Suppressor macrophage (primary cell): Measurements from ENCODE around the gene APLP2.
A peak's percentile ranks its signal among the peaks of the same experiment; 100 is the strongest.
"Not testable (repeated sequence)": the region's sequence is repeated elsewhere in the genome, so short reads cannot be mapped to it uniquely, and the experiment has no call there.

Source experiments
- DNase-seq, 4 experiments: peaks; one replicate each; pipeline ENCODE4 v3.0.0-alpha.2; 2020 to 2022

The APLP2 gene

DNA sequence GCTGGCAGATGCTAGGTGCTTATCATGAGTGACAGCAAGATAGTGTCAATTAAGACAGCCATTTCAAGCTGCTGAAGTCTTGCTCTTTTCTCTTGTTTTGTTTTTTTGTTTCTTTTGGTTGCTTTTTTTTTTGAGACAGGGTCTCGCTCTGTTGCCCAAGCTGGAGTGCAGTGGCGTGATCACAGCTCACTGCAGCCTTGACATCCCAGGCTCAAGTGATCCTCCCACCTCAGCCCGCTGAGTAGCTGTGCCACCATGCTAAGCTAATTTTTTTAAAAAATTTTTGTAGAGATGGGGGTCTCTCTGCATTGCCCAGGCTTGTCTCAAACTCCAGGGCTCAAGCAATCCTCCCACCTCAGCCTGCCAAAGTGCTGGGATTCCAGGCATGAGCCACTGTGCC lies 102.3 kb downstream of the APLP2 start:
- not testable (repeated sequence) for DNase-seq

DNA sequence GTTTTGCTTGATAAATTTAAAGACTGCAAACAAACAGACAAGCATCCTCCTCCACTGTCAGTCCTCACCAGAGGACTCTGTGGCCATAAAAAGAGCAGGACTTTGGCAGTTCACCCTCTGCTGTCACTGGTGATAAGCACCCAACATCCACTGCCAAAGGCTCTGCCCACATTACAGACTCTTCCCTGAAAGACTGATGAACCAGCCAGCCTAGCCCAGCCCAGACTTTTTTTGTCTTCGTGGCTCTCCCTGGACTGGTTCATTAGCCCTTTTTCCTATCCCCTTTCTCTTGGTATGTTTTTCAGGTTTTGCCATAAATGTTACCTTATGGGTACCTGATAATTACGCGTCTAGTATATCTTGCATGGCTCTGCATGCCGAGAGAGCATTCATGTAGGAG lies 104.9 kb downstream of the APLP2 start:
- no peak for DNase-seq

DNA sequence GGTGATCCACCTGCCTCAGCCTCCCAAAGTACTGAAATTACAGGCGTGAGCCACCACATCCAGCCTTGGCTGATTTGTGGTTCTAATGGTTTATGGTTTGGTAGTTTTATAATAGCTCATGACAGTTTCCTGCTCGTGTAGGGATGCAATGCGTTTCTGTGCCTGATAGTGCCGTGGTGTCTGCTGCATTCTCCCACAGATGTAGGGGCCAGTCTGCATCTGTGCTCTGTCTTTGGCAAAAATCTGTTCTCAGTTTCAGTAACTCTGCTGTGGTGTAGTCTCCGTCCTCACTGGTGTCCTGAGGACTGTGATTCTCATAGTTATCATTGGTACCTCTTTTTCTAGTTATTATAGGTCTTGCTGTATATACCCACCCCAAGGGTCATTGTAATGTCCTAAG lies 106.2 kb downstream of the APLP2 start:
- DNase-seq: no peak

DNA sequence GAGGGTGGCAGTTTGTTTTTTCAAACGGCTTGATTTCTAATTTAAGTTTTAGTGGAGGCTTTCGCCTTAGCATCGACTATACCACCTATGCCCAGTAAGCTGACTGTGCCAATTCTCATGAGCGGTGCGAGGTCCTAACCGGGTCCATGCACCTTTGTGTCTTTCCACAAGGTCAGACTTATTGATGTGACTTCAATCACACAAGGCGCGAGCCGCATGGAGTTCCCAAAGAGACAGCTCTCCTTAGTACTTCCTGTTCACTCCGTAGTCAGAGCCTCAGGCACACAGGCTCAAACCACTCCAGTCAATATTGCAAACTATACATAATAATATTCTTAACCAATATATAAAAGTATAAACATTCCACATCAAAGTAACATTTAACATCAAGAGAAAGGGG lies 108.1 kb downstream of the APLP2 start:
- DNase-seq: no peak

DNA sequence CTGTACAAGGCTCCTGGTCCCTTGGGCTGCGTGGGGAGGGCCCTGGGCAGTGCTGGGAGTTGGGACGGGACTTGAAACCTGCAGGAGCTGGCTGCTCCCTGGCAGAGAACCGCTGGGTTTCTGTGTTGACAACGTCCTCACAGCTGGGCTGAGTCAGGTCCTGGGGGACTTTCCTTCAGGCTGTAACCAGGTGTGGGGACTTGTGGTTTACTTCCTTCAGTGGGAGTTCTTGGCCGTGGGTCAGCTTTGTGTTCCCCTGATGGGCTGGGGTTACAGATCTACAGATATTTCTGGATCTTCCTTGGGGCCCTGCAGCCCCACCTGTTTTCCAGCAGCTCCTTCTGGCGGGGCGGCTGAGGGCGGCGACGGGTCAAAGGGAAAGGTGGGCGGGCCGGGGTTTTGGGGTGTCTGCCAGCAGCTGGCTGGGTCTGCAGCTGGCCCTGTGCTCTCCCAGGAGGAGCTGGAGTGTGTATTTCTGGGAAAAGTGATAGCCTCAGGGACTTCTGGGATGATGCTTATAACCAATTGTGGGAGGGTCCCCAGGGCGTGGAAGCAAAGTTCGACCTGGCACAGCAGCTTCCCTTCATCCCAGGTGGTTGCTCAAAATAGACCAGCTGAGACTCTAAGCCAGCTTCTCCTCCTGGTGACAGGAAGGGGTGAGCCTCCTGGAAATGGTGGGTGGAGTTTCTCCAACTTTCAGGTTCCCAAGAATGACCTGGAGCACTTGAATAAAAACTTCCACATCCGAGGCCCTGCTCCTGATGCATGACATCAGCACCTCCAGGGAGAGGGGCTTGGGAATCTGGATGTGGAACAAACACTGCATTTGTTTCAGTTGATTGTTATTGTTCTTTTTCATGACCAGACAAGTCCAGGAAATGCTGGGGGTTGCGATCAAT lies 109.0 kb downstream of the APLP2 start:
- DNase-seq: no peak

DNA sequence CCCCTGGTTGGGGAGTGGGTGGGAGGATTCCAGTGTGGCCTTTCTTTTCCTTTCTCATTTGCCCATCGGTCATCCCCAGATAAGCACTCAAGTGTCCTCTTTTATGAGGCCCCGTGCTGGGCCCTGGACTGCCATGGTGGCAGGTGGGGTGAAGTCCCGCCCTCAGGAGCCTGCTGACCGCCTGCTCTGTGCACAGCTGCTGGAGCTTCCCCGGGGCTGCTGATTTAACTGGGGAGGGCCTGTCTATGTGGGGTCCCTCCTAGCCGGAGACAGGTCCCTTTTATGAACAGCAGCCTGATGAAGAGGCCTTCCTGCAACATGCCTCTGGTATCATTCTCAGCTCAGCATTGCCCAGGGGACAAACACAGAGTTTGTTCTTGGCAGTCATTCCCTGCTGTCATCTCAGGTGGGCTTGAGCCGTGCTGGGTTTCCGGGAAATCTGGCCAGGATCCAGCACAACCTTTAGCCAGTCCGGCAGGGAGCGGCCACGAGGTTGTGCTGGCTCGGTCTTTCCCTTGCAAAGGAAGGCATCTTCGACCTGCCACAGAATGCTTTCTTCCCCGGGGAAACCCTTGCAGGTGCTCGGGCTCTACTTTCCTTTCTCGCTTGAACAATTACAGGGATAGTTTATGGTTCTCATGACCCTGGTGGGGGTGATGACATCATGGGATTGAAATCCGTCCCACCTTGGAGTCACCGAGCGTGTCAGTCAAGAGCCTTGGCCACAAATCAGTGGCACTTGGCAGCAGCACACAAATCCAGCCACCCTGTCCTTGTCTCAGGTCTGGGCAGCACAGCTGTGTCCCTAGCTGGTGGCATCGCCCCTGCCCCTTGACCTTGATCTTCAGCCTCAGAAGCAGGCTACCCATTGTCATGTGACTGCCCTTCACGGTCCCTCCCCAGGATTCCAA lies 110.0 kb downstream of the APLP2 start:
- no peak for DNase-seq

DNA sequence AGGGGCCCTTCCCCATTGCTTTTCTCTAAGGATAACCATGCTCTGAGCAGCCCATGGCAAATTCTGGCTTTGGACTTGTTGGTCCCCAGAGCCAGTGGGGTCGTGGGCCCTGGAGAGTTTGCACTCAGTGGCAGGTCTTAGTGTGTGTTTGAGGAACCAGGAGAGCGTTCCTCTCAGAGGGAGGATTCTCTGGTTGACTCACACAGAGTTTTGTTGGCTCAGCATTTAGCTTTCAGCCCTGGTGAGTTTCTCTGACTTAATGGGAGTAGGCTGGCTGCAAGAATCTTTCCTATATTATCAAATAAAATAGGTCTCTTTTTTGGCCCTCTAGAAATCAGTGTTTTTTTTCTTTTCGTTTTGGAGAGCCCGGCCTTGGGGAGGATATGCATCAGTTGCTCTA lies 110.8 kb downstream of the APLP2 start:
- DNase-seq: peak; percentile 72 to 87 (median 80)

DNA sequence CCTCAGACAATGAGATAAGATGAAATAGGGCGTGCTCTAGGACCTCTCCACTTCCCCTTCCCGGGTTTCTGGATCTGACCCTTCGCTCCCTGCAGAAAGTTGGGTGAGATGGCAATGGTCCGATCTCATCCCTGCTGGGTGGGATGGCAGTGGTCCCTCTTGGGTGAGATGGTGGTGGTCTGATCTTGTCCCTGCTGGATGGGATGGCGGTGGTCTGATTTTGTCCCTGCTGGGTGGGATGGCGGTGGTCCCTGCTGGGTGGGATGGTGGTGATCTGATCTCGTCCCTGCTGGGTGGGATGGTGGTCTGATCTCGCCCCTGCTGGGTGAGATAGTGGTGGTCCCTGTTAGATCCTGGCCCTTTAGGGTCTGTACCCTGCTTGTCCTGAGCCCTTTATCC lies 111.2 kb downstream of the APLP2 start:
- peak in 1 of 4 experiments; percentile 42 for DNase-seq

DNA sequence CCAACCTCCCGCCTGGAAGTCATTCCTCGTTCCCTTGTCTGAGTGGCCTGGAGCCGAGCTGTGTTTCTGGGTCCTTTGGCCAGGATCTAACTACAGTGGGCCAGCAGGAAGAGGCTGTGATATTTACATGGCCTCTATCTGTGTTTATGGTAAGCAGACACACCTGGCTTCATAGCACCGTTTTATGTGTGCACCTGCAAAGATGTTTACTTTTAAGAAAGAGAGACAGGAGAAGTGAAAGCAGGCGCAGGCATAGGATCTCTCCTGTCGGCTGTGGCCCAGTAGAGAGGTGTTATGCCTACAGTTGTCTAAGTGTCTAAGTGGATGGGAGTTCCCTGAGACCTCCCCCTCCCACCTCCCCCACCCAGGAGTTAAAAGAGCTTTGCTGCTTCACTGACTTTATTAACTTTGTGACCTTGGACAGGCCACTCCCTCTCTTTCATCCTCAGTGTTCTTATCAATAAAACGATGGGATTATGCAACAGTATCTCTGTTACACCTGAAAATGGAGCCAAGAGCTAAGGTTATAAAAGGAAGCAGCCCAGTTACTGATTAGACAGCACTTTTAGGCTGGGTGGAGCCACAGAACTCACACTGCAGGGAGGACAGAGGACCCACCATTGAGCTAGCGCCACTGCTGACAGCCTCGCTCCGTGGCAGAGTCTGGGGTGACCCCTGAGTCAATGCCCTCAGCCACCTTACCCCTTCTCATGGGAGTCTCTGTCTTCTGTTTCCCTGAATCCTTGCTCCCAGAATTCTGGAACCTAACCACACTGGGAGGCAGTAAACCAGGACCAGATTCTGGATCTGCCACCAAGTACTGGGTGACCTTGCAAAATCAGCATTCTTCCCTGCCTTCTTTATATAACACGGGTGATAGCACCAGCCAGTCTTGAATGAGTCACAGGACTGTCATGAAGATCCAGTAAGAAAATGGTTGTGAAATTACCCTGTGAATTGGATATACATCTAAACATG lies 111.9 kb downstream of the APLP2 start:
- peak; percentile 52 to 86 (median 75) for DNase-seq

DNA sequence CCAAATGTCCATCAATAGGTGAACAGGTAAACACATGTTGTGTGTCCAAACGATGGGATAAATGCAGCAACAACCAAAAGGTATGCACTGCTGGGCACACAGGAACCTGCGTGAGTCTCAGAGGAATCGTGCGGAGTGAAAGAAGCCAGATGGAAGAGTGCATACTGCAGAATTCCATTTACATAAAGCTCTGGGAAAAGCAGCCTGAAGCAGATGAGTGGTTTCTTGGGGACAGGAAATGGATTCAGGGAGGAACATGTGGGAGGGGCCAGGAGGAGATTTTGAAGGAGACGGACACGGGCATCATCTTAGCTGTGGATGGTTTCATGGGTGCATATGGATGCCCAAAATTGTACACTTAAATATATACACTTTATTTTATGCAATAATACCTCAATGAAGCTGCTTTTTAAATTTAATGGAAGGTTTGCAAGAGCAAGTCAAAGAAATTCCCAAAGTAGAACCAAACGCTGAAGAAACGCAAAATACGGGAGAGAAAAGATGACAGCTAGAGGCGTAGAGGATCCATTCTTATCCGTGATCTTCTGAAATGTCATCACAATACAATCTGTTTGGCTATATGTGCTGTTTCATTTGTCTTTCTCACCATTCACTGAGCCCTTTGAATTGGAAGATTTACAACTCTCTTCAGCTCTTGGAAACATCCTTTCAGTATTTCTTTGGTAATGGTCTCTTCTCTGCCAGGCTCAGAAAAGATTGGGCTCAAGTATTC lies 114.3 kb downstream of the APLP2 start:
- DNase-seq: no peak

DNA sequence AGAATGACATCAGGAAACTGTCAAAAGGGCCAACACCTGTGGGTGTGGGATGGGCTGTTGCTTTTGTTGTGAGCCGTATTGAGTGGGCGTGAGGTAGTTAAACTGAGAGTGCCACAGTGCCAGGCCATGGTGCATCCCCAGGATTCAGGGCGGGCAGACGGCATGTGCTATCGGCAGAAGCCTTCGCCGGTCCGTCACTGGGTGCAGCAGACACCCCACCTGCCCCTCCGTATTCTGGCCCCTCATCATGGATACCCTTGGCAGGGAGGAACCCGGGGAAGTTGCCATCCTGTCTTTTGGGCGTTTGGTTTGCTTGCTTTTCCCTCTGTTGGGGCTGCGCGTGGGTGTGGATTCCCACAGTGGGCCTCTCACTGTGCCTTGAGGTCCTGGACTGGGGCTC lies 117.4 kb downstream of the APLP2 start:
- DNase-seq: no peak

DNA sequence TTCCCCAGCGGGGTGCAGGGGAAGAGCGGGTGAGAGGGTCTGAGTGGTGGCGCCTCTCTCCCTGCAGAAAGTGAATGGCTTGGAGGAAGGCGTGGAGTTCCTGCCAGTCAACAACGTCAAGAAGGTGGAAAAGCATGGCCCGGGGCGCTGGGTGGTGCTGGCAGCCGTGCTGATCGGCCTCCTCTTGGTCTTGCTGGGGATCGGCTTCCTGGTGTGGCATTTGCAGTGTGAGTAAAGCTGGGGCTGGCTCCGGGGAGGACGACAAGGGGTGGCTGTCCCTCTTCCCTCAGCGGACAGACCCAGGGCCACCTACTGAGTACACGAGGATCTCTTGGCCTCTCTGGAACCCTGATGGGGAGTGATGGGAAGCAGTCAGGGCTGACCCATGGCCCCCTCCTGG lies 118.4 kb downstream of the APLP2 start:
- no peak for DNase-seq

DNA sequence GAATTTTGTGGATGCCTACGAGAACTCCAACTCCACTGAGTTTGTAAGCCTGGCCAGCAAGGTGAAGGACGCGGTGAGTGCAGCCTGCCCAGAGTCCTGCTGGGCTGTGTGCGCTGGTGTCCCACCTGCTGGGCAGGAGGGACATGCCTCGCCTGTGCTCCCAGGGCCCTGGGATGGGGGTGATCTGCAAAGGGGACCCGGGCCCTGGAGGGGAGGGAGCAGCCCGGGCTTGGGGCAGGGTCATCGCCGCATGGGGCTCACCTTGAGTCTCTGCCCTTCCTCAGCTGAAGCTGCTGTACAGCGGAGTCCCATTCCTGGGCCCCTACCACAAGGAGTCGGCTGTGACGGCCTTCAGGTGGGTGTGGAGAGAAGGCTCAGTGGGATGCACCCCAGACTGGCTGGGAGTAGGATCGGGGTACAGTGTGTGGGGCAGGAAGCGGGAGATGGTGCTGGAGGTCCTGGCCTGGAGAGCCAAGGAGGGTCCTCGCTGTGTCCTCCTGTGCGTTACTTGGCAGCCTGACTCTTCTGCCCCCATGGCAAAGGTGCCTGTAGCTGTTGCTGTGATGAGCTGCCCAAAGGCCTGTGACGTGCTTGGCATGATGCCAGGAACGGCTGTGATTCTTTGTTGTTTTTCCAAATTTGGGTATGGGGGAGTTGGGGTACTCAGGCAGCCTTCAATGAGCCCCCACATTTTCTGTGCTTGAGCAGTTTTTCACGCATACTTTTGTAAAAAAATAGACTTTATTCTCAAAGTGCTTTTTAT lies 119.1 kb downstream of the APLP2 start:
- no peak for DNase-seq

DNA sequence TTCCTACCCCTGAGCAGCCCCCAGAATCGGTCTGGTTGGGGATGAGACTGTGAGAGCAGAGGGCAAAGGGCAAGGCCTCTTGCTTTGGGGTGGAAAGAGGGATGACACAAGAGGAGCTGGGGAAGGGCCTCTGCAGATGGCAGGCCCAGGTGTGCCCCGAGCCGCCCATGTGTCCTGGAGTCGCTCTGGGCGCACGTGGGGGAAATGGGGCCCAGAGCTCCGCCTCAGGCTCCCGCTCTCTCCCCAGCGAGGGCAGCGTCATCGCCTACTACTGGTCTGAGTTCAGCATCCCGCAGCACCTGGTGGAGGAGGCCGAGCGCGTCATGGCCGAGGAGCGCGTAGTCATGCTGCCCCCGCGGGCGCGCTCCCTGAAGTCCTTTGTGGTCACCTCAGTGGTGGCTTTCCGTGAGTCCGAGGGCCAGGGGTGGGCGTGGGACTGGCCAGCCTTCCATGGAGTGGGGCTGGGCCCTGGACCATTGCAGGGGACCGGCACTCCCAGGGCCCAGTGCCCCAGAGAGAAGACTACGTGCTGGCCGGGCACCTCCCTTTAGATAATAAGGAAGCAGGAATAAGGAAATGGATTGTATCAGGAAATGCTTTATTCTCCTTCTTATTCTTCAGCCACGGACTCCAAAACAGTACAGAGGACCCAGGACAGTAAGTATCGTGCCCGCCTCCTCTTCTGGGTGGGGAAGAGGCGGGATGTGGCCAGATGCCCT lies 120.0 kb downstream of the APLP2 start:
- DNase-seq: peak; percentile 26 to 70 (median 52)

DNA sequence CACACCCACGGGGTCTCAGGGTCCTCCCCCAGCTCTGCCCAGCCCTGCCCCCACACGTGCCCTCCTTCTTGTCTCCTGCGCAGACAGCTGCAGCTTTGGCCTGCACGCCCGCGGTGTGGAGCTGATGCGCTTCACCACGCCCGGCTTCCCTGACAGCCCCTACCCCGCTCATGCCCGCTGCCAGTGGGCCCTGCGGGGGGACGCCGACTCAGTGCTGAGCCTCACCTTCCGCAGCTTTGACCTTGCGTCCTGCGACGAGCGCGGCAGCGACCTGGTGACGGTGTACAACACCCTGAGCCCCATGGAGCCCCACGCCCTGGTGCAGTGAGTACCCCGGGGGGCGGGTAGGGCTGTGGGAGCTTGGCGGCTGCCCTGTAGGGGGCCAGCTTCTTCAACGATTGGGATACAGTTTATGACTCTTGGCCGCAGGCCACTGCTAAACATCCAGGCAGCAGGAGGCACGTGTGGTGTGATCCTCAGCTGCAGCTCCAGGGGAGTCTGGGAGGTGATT lies 120.7 kb downstream of the APLP2 start:
- no peak for DNase-seq

DNA sequence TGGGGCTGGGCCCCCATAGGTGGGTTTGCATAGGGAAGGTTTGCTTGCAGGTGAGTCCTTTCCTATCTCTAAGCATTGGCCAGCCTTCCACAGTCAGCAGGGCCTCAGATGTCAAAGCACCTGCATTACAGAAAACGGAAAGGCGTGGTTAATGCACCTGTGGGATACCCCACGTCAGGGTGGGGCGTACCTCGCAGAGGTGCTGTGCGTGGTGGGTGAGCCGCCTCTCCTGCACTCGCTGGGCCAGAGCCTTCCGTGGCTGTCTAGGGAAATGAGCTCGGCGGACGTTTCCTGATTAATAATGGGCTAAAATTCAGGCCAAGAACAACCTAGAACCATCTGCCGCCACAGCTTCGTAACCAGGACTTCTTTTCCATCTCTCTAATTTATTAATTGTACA lies 122.2 kb downstream of the APLP2 start:
- DNase-seq: no peak

DNA sequence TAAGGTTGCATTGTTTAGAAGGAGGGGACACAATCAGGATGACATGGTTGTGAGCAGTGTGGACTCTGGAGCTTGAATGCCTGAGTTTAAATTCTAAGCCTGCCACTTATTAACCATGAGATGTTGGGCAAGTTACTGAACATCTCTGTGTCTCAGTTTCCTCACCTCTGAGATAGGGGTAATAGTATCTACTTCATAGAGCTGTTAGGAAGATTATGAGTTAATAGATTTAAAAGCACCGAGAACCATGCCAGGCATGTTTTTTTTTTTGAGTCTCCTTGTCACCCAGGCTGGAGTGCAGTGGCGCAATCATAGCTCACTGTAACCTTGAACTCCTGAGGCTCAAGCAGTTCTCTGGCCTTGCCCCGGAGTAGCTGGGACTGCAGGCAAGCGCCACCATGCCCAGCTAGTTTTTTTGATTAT lies 123.2 kb downstream of the APLP2 start:
- no peak for DNase-seq

DNA sequence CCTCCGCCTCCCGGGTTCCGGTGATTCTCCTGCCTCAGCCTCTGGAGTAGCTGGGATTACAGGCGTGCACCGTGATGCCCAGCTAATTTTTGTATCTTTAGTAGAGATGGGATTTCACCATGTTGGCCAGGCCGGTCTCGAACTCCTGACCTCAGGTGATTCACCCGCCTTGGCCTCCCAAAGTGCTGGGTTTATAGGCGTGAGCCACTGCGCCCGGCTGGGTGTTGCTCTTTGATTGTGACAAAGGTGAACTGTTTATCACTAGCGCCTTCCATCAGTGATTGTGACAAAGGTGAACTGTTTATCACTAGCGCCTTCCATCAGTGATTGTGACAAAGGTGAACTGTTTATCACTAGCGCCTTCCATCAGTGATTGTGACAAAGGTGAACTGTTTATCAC lies 123.9 kb downstream of the APLP2 start:
- not testable (repeated sequence) for DNase-seq
